Left colon (tissue), 2 donors: Measurements from ENCODE around the gene CSNK2A1. TPM values are rescaled to one million over a fixed set of nuclear protein-coding genes. Genes with fewer than 3 reads are reported as not detected.
"Not testable (repeated sequence)": the region's sequence is repeated elsewhere in the genome, so short reads cannot be mapped to it uniquely, and the experiment has no call there.

Source experiments
- ATAC-seq: fragments of 200-7000 bp; cut with Tn5 transposase; one replicate; pipeline ENCODE4 v1.9.1; 2020; ENCODE audit warnings: mild to moderate bottlenecking, moderate library complexity
- DNase-seq, 2 donors: peaks; one replicate each; pipeline ENCODE4 v3.0.0-alpha.2; 2020
- intact Hi-C, 2 donors: fragments of 100-400 bp; cut with DNase I in 1 of 2; cut with micrococcal nuclease in 1 of 2; formaldehyde crosslinking; loops; one replicate each; pipeline versions ENCODE4 v1.11.2 to v1.14.0; 2022; cut with DNase I, micrococcal nuclease
- long read RNA-seq: library from polyadenylated mRNA; unstranded; transcript quantifications from one replicate; pipeline ENCODE4 v2.0.0, GENCODE V29; 2021
- total RNA-seq, 2 donors: library from RNA; stranded (reverse); fragmentation: NEBNext Ultra II Directional; extraction: Animal tissue kit (Norgen Biotek cat#: 25700); gene quantifications; one replicate each; pipeline ENCODE4 v1.2.1, GENCODE V29; 2021
- donor health status: DM: no; HTN: no; CAD: no.
- donor health status: DM: yes; HTN: yes; CAD: no.

Gene CSNK2A1
- total RNA-seq: 100 to 1,000 TPM; 106 to 117 TPM
- long read RNA-seq, full-length matches to known transcripts: 28 of 50 reads
- long read RNA-seq, partial matches to known transcripts: 8 of 50 reads
- long read RNA-seq, other reads (novel, unspliced or antisense): 14 of 50 reads

DNA sequence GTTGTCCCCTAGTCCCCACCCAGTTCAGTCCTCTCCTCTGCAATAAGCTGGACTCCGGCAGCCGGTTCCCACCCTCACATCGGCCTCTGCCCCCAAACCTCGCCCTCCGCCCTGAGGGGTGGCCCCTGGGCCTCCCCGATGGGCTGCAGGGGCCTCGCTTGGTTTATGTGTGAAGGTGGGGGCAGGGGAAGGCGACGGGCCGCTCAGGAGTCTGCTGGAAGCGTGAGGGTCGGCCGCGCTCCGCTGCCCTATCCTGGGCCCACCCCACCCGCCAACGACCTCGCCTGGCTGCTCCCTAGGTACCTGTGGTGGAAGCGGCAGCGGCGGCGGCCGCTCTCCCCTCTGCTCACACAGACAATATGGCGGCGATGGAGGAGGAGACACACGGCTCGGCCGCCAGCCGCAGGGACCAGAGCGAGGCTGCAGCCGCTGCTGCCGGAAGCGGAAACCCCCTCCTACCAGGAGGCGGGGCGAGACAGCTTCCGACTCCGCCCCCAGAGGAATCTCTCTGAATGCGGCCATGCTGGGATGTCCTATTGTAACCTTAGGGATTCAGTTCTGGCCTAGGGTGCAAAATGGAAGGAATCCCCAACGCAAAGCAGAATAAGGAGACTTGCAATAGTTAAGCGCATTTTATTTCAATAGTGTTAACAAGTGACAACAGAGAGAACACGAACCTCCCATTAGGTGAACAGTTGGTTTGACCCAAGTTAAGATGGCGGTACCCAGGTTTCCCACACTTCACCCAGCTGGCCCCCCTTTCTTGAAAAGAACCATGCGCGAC is at the start of gene CSNK2A1:
CSNK2A1 (minus strand) TSS at position 422 of the 784 bp plus-strand sequence. CDS start 35,239 bp downstream, outside the sequence.
- intact Hi-C loops: loop anchor here in 1 of 2 donors (10.0 kb wide), 1 partner anchor 111 kb away; the partner anchor contains the start of gene SRXN1
- DNase-seq: peak; percentile 93 to 95
- peak; percentile 97 for ATAC-seq

DNA sequence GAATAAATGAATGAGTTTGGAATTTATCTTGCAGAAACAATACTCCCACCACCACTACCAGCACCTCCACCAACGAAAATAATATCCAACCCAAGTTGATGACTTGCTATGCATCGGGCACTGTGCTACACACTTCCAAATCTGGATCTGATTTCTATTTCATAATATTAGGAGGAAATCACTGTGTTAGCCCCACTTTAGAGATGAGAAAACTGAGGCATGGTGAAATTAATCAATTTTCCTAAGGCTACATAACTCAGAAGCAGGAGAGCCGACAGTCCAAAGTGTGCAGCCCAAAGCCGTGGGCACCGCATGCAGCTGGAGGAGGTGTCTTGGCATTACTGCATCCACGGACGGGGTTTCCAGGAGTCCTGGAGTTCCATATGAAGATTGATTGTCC is 48.9 kb upstream of the CSNK2A1 start:
- DNase-seq (no peak), ATAC-seq (no peak)
- intact Hi-C loops: no loop called here

DNA sequence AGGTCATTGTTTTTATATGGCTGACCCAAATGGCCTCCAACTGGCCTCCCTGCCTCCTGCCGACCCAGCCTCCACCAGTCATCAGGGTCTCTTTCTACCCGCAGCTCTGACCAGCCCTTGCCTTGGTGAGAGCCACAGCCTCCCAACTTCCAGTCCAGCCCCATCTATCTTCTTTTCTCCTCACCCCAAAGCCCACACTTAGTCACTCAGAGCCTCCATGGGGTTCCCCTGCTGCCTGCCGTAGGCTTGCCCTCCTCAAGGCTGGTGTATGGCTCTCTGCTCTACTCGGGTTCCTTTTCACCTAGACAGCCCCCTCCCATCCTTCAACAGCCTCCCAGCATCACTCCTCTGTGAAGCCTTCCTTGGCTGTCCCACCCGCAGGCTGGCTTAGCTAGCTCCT is 48.4 kb upstream of the CSNK2A1 start:
- ATAC-seq: no peak
- intact Hi-C loops: no loop called here
- no peak for DNase-seq

DNA sequence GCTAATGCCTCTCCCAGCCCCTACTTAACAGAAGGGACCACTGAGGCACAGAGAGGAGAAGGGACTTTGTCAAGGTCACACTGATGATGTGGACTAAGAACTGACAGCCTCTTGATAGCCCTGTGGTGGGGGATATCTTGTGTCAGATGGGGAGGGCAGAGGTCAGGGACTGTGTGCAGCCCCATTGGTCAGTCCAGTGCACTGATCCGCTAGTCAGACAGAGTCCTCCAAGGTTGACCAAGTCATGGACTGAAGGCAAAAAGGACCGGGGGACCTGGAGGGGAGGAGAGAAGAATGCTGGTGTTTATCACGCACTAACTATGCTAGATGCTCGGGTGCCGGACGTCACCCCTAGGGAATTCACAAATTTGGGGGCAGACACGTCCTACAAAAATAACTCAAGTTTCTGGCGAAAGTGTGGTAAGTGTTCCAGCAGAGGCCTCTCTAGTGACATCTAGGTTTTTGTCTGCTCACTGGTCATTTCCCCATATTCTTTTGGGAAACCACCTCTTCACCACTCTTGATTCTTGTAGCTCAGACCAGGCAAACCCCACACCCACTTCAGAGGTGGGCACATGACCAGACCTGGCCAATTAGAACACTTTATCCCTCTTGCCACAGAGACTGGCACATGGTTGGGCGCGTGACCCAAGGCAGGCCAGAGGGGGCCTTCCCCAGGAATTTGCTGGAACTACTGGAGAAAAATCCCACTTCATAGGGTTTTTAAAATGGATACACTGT is 45.5 kb upstream of the CSNK2A1 start:
- ATAC-seq (no peak), DNase-seq (no peak)
- intact Hi-C loops: no loop called here

GRCh38 chr20:588476-588875 is 44.9 kb upstream of the CSNK2A1 start:
- no peak for ATAC-seq
- intact Hi-C loops: no loop called here
- no peak for DNase-seq

- intact Hi-C loops: no loop called here
- no peak for DNase-seq
- no peak for ATAC-seq
Measured at GRCh38 chr20:584971-585301, 41.3 kb upstream of the CSNK2A1 start.

- DNase-seq: no peak
- intact Hi-C loops: no loop called here
- ATAC-seq: no peak
Measured at GRCh38 chr20:584161-584970, 40.8 kb upstream of the CSNK2A1 start.

DNA sequence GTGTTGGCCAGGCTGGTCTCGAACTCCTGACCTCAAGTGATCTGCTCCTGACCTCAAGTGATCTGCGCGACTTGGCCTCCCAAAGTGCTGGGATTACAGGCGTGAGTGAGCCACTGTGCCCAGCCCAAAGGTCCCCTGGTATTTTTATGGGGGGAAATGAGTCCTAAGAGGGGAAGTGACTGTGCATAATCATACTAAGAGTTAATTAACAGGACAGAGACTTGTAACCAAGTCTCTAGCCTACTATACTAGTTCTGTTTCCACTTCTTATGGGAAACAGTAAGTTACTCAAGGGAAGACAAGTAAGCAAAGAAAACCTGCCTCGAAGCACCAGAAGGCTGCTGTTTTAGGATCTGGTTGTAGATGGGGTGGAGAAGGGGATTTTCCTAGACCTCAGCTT is 38.6 kb upstream of the CSNK2A1 start:
- ATAC-seq (no peak), DNase-seq (no peak)
- intact Hi-C loops: no loop called here

- intact Hi-C loops, DNase-seq, ATAC-seq: not testable (repeated sequence)
Measured at GRCh38 chr20:578940-579690, 35.5 kb upstream of the CSNK2A1 start.

GRCh38 chr20:577167-577791 is 33.7 kb upstream of the CSNK2A1 start:
- DNase-seq (no peak), ATAC-seq (no peak)
- intact Hi-C loops: no loop called here

GRCh38 chr20:576156-576555 is 32.6 kb upstream of the CSNK2A1 start:
- no peak for DNase-seq
- intact Hi-C loops: no loop called here

DNA sequence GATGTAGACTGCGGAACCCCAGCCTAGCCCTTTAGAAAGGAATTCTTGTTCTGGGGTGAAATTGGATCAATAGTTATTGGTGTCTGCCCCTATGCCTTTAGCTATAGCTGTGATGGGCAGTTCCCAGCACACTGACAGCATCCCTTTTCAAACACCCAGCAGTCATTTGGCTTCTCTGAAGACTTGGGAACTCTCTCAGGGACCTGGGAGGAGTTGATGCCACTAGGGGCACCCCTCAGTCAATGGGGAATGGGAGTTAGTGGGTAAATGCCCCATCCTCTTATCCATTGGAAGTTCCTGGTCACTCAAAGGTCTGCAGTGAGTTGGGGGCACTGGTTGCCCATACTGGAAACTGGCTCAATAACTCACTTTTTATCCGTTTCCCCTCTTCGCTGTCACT is 31.6 kb upstream of the CSNK2A1 start:
- DNase-seq (no peak), ATAC-seq (no peak)
- intact Hi-C loops: no loop called here

More at GRCh38 chr20:576156-576555, 32.6 kb upstream of the CSNK2A1 start:
- no peak for ATAC-seq

DNA sequence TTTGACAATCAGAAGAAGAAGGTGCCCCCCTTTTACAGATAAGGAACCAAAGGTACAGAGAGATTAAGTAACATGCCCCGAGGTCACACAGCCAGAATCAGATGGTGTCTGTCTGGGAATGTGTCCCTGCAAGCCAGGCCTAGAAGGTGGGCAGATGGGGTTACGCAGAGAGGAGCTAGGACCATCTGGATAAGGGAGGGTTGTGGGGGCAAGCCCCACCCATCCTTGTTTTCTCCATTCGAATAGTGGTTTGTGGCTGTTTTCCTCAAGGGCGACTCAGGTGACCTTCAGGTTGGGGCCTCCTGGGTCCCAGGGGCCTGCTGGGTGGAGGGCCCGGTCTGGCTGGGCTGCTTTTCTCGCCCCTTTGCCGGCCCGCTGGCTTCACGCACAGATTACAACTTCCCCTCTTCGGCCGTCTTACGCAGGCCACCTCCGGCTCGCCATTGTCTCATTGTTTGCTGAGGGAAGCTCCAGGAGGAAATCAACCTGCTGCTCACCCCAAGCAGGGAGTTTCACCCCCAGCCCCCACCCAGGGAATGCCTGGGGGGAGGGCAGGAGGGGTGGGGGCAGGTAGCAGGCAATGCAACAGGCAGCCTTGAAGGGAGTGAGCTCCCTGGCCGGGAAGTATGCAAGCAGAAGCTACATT is 30.8 kb upstream of the CSNK2A1 start:
- ATAC-seq (peak; percentile 35), DNase-seq (no peak)
- intact Hi-C loops: no loop called here

DNA sequence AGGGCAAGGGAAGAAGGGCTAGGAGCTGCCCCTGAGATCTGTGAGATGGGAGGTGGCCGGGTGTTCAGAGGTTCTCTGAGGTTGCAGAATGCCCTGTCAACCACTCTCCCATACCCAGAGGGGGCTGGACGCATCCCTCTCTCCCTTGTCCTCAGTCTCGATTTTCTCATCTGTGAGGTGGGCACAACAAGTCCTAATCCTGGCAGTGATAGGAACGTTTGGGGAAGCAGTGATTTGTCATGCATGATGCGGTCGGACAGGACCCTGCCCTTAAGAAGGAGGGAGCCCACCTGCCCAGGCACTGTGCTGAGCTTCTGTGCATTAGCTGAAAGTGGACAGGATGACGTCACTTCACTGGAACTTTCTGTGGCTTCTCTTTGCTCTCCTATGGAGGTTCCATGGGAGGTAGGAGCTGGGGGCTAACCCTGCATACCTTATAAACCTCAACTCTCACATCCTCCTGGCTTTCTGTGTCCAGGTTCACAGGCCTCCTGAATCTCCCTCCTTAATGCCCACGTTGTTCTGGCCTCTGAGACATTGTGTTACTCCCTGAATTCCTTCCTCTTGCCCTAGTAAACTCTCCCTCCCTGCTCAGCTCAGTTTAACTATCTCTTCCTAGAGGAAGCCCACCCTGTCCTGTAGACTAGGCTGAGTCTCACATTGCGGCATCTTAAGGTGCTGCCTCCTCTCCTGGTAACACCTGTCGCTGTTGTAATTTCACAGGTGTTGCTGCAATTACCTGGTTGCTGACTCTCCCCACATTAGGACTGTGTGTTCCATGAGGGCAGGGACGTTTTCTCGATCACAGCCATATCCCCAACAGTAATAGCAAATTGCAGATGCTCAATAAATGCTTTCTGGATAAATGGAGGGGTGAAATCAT is 30.1 kb upstream of the CSNK2A1 start:
- no peak for ATAC-seq
- intact Hi-C loops: no loop called here
- DNase-seq: no peak

DNA sequence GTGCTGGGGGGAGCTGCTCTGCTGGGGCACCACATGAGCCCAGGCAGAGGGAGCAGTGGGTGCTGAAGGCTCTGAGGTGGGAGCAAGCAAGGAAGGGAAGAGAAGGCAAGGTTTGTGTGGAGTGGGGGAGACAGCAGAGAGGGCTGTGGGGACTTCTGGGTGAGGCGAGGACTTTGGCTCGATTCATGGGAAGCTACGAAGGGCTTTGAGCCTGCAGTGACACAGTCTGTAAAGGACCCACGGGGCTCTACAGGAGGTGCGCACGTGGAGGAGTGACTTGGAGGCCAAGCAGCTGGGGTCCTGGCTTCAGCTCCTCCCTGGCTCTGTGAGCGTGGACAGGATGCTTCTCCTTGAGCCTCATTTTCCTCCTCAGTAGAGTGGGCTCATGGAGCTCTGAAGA is 29.1 kb upstream of the CSNK2A1 start:
- DNase-seq: no peak
- intact Hi-C loops: no loop called here
- no peak for ATAC-seq

GRCh38 chr20:571754-572441 is 28.3 kb upstream of the CSNK2A1 start:
- intact Hi-C loops: no loop called here
- DNase-seq (peak; percentile 62 to 75), ATAC-seq (peak; percentile 97)
